H1 (cell line): ENCODE results near the gene HSF5.

Source experiments
- CHD7 ChIP-seq: fragments of 300-600 bp; sonication (generic); IDR thresholded peaks from 2 replicates; pipeline ENCODE4 v1.7.1; 2012; ENCODE audit warnings: low read length, moderate library complexity, mild to moderate bottlenecking, inconsistent platforms; ENCODE audit not compliant: insufficient replicate concordance
- CTCF ChIP-seq, 3 experiments: IDR thresholded peaks; 1 replicate in 2 of 3; 2 replicates in 1 of 3; pipeline versions ENCODE4 v1.5.1 to v1.6.1; 2011; ENCODE audit warnings: low read length in 3 of 3, mild to moderate bottlenecking in 3 of 3, inconsistent platforms in 2 of 3, low read depth in 1 of 3, moderate library complexity in 1 of 3; ENCODE audit not compliant: insufficient read depth in 1 of 3; ENCODE audit errors: control extremely low read depth in 1 of 3
- FOSL1 ChIP-seq: IDR thresholded peaks from 2 replicates; pipeline ENCODE4 v1.6.1; 2011; ENCODE audit warnings: mild to moderate bottlenecking, low read depth, low read length, moderate library complexity; ENCODE audit not compliant: insufficient read depth
- POLR2AphosphoS5 ChIP-seq: IDR thresholded peaks from 2 replicates; pipeline ENCODE4 v1.6.1; 2011; ENCODE audit warnings: low read depth, low read length
- RAD21 ChIP-seq, 2 experiments: IDR thresholded peaks in 1 of 2; conservative IDR thresholded peaks in 1 of 2; 2 replicates each; pipeline ENCODE4 v1.6.1; 2011; ENCODE audit warnings: low read depth in 2 of 2, low read length in 2 of 2, improper control_type of control experiment in 1 of 2, inconsistent platforms in 1 of 2, mild to moderate bottlenecking in 1 of 2, moderate library complexity in 1 of 2

DNA sequence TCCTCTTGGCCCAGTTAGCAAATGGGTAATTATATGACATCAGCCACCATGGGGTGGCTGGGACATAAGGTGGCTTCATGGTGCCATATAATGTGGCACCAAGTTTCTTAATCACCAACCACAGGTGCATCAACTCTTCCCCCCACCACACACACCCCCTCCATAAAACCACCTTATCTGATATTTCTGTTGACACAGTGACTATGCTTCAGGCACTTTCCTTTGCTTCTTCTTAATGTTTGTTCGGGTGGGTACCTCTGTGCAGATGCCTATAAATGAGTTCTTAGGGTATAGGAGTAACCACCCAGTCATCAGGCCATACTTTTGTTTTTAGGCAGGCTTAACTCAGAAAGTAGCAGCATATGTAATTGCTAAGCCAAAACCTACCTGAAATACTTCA, 100.4 kb downstream of the HSF5 start:
- TF ChIP-seq POLR2AphosphoS5 = no peak
- no peak for TF ChIP-seq RAD21 (IDR thresholded peaks at IDR 0.05 in 1 of 2, conservative IDR thresholded peaks at IDR 0.05 in 1 of 2; ENCODE audit: low read depth in 2 of 2, low read length in 2 of 2)
- TF ChIP-seq CTCF (IDR thresholded peaks at IDR 0.05; ENCODE audit: control extremely low read depth in 1 of 3, insufficient read depth in 1 of 3, low read depth in 1 of 3, low read length in 3 of 3) = no peak
- TF ChIP-seq CHD7 = no peak
- no peak for TF ChIP-seq FOSL1
